ENCODE data around the gene PDE4D.
"Not testable (repeated sequence)": the region's sequence is repeated elsewhere in the genome, so short reads cannot be mapped to it uniquely, and the experiment has no call there.

Gene PDE4D

DNA sequence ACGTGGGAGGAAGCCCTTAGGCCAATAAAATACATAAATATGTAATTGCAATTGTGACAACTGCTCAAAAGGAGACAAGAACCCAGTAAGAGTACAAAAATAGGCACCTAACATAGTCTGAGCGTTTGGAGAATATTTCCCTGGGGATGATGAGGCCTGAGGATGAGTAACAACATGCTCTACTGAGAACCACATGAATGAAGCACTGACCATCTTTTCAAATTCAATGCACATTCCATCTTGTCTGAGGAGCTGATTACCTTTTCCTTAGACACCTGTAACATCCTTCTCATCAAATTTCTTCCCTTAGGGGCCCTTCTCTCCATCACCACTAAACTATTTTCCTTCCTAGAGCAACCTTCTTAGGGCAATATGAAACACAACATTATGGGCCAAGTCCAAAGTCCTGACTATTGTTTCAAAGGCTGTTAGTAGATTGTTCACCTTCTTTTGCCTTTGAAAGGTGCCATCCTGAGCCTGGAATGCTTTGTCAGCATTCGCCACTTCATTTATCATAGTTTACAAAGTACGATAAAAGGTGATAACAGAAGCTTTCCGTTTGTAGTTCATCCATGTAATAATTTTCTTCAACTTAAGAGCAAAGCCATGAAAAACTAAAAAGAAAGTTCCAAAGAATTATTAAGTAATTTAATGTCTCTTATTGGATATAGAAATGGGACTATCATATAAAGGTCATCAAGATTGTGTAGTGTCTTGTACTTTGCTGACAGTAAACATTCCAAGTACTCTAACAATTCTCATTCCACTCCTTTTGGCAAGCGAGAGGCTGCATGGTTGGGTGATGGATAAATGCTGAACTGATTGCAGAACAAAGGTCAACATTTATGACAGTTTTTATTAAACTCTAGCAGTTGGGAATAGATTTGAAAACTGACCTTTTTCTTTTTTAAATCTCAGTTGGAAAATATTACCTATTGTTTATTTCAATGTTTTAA, 471.3 kb downstream of the PDE4D start:
- TF ChIP-seq, protein P1, sequence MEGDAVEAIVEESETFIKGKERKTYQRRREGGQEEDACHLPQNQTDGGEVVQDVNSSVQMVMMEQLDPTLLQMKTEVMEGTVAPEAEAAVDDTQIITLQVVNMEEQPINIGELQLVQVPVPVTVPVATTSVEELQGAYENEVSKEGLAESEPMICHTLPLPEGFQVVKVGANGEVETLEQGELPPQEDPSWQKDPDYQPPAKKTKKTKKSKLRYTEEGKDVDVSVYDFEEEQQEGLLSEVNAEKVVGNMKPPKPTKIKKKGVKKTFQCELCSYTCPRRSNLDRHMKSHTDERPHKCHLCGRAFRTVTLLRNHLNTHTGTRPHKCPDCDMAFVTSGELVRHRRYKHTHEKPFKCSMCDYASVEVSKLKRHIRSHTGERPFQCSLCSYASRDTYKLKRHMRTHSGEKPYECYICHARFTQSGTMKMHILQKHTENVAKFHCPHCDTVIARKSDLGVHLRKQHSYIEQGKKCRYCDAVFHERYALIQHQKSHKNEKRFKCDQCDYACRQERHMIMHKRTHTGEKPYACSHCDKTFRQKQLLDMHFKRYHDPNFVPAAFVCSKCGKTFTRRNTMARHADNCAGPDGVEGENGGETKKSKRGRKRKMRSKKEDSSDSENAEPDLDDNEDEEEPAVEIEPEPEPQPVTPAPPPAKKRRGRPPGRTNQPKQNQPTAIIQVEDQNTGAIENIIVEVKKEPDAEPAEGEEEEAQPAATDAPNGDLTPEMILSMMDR (IDR thresholded peaks at IDR 0.05; ENCODE audit: extremely low read depth, missing control alignments) = no peak
- no peak for DNase-seq (ENCODE audit: low spot score)

DNA sequence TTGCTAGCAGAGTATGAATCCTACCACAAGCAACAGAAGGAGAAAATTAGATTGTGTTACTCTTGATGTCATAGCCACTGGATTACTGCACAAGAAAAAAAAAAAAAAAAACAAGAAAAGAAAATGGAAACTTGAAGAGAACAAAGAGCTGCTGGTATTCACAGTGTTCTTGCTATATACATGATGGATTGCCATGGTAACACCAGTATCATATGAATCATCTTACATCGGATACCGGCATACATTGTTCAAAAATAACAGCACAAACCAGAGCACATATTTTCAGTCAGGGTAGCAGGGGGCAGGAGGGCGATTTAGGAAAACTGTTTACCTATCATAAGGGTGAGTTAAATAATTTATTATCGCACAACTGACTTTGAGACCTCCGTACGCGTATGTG, 472.9 kb downstream of the PDE4D start:
- TF ChIP-seq, protein P1 (IDR thresholded peaks at IDR 0.05; ENCODE audit: extremely low read depth, missing control alignments) = no peak
- no peak for DNase-seq (ENCODE audit: low spot score)

DNA sequence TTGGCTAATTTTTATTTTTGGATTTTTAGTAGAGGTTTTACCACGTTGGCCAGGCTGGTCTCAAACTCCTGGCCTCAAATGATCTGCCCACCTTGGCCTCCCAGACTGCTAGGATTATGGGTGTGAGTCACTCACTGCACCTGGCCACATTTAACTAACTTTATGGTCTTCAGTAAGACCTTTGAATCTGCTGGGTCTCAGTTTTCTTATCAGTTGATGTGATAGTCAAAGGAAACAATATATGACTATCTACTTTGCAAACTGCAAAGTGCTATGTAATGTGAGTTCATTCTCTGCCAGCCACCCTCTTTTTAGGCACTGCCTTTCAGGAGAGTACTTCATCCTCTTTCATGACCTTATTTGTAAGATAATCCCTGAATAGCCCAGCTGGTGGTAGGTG, 474.7 kb downstream of the PDE4D start:
- TF ChIP-seq, protein P1 (IDR thresholded peaks at IDR 0.05; ENCODE audit: extremely low read depth, missing control alignments) = no peak
- no peak for DNase-seq (ENCODE audit: low spot score)

DNA sequence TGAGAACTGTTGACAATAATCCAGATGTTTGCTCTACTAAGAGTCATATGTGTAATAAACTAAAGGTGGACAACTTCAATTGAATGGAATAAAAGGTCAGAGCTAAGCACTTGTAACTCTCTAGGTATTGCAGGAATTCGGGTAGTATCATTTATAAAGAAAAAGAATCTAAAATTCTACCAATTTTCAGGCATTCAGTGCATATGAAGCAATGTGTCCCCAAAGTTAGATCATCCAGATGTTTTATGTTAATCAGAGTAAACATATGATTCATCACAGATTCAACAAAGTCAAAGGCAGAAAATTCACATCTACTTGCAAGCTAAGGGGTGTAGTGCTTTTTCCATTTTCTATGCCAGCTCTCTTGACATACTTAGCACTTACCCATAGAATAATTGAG, 477.1 kb downstream of the PDE4D start:
- DNase-seq (ENCODE audit: low spot score) = no peak
- TF ChIP-seq, protein P1 (IDR thresholded peaks at IDR 0.05; ENCODE audit: extremely low read depth, missing control alignments) = no peak

DNA sequence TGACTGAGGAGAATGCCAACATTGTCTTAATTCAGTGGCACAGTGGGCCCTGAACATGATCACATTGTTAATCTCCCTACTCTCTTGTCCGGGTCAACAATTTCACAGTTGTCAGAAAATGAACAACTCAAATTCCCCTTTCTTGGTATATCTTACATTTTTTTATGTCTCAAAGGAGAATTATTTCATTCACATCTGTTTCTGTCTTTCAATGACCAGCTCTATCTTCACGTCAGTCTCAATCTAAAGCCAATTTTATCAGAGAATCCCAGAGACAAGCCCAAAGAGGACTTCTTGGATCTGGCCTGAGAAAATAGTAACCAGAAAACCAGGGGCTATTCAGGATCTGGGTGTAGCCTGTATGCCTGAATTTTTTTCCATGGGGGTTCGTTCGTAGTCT, 477.5 kb downstream of the PDE4D start:
- no peak for DNase-seq (ENCODE audit: low spot score)
- TF ChIP-seq, protein P1 (IDR thresholded peaks at IDR 0.05; ENCODE audit: extremely low read depth, missing control alignments) = no peak

DNA sequence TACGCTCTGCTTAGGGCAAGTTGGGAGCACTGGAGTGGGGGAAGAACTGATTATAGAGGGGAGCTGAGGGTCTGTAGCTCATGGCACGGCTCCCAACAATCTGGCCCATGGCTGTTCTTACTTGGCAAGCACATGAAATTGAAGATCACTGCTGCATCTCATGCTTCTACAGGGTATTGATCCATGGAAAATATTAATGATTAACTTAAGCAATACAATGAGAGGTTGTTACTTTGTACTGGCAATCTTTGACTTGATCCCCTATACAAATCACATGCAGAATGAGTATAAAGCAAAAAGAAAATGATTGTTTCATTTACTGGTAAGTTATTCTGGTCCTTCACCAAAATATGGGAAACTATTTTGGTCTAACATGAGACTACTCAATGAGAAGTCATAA, 481.1 kb downstream of the PDE4D start:
- DNase-seq (ENCODE audit: low spot score) = no peak
- TF ChIP-seq, protein P1 (IDR thresholded peaks at IDR 0.05; ENCODE audit: extremely low read depth, missing control alignments) = no peak

DNA sequence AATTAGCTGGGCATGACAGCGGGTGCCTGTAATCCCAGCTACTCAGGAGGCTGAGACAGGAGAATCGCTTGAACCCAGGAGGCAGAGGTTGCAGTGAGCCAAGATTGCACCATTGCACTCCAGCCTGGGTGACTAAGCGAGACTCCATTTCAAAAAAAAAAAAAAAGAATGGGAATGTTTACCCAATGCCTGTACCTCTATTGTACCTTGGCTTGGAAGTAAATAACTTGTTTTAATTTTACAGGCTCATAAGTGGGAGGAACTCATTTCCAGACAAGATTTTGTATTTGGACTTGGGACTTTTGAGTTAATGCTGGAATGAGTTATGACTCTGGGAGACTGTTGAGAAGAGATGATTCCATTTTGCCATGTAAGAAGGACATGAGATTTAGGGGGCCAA, 484.5 kb downstream of the PDE4D start:
- not testable (repeated sequence) for DNase-seq (ENCODE audit: low spot score)

DNA sequence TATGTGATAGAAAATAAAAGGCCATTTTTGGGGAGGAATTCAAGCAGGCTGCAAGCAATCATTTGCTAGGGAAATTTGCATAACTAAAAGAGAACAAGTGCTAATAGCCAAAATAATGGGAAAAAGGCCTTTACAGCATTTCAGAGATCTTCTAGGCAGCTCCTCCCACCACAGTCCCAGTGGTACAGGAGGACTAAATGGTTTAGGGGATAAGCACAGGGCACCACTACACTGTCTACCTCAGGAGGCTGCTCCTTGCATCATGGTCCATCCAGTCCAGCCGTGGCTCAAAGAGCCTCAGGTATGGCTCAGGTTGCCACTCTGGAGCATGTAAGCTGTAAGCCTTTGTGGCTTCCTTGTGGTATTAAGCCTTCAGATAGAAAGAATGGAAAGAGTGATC, 485.6 kb downstream of the PDE4D start:
- no peak for DNase-seq (ENCODE audit: low spot score)
- TF ChIP-seq, protein P1 (IDR thresholded peaks at IDR 0.05; ENCODE audit: extremely low read depth, missing control alignments) = no peak

All from GM20000 (cell line).